Esophagus muscularis mucosa (tissue), 4 donors: ENCODE results near the gene CEACAM20. TPM values are rescaled to one million over a fixed set of nuclear protein-coding genes. Genes with fewer than 3 reads are reported as not detected.

Experiments used
- DNase-seq: peaks from one replicate; pipeline ENCODE4 v3.0.0-alpha.2; 2017; ENCODE audit errors: extremely low spot score
- H3K27ac ChIP-seq, 4 donors: fragments of 200-600 bp; sonication (generic); replicated peaks in 1 of 4; 1 replicate in 3 of 4; 2 replicates in 1 of 4; pipeline ENCODE4 v1.5.1; 2016 to 2019; ENCODE audit warnings: mild to moderate bottlenecking in 1 of 4
- H3K27me3 ChIP-seq, 4 donors: fragments of 200-600 bp; sonication (generic); one replicate each; pipeline versions ENCODE4 v1.5.1 to v1.6.0; 2016 to 2019
- H3K36me3 ChIP-seq, 4 donors: fragments of 200-600 bp; sonication (generic); one replicate each; pipeline ENCODE4 v1.5.1; 2016 to 2019
- H3K4me1 ChIP-seq, 4 donors: fragments of 200-600 bp; sonication (generic); one replicate each; pipeline ENCODE4 v1.5.1; 2016 to 2019
- H3K4me3 ChIP-seq, 4 donors: fragments of 200-600 bp; sonication (generic); 1 replicate in 2 of 4; 2 replicates in 2 of 4; pipeline ENCODE4 v1.5.1; 2016 to 2019; ENCODE audit warnings: mild to moderate bottlenecking in 4 of 4, moderate library complexity in 1 of 4
- H3K9me3 ChIP-seq, 4 donors: fragments of 200-600 bp; sonication (generic); 1 replicate in 3 of 4; 2 replicates in 1 of 4; pipeline ENCODE4 v1.5.1; 2016 to 2019
- CTCF ChIP-seq, 3 experiments: fragments of 200-600 bp in 2 of 3; fragments of 450-650 bp in 1 of 3; sonication (generic) in 2 of 3; IDR thresholded peaks; one replicate each; pipeline ENCODE4 v1.5.1; 2017 to 2019; ENCODE audit warnings: antibody characterized with exemption in 3 of 3, mild to moderate bottlenecking in 2 of 3, moderate library complexity in 1 of 3
- EP300 ChIP-seq: sonication (generic); formaldehyde crosslinking; IDR thresholded peaks from one replicate; pipeline ENCODE4 v1.6.1; 2017; ENCODE audit warnings: antibody characterized with exemption
- POLR2A ChIP-seq: fragments of 450-650 bp; IDR thresholded peaks from one replicate; pipeline ENCODE4 v1.6.1; 2017; ENCODE audit warnings: antibody characterized with exemption, moderate library complexity, mild to moderate bottlenecking, low read depth
- POLR2AphosphoS5 ChIP-seq, 2 donors: sonication (generic); formaldehyde crosslinking; IDR thresholded peaks; one replicate each; pipeline ENCODE4 v1.6.1; 2017; ENCODE audit warnings: antibody characterized with exemption in 2 of 2
- WGBS: methylation state at CpG from one replicate; pipeline ENCODE4 v1.1.5; 2018; 5-methylcytosine and 5-hydroxymethylcytosine counted together
- intact Hi-C: fragments of 100-400 bp; cut with DNase I; formaldehyde crosslinking; loops from one replicate; pipeline ENCODE4 v1.15.1; 2023
- total RNA-seq, 4 donors: library from RNA; depleted of rRNA; stranded (reverse); fragments of >200 nt; gene quantifications; one replicate each; pipeline versions ENCODE4 v1.1.0 to v1.2.1, GENCODE V29; 2016

Gene CEACAM20
- total RNA-seq, 4 donors from 2014 or later: not detected

- H3K27ac ChIP-seq: no peak overlapping the region
- no peaks in the 10 kb centered on the region for H3K4me1 ChIP-seq
- no peaks in the 10 kb centered on the region for H3K36me3 ChIP-seq
- no peaks in the 10 kb centered on the region for H3K9me3 ChIP-seq
- WGBS: 84% methylated on average over 3 of the region's 3 CpGs
- intact Hi-C loops: no loop called here
- H3K4me3 ChIP-seq: no peak overlapping the region
- TF ChIP-seq CTCF (IDR thresholded peaks at IDR 0.05) (no peak), POLR2AphosphoS5 (IDR thresholded peaks at IDR 0.05) (no peak), POLR2A (no peak), EP300 (no peak)
- DNase-seq: no peak
- H3K27me3 ChIP-seq: peaks cover 0 to 15% (median 2%) of the 10 kb centered on the region in 4 donors
Measured at GRCh38 chr19:44549507-44549906, 20.0 kb upstream of the CEACAM20 start.

- 48% methylated on average over 3 of the region's 4 CpGs for WGBS
- Histone ChIP-seq H3K27me3 (peaks cover 0 to 18% (median 2%) of the 10 kb centered on the region in 4 donors), H3K9me3 (no peaks in the 10 kb centered on the region), H3K4me3 (no peak overlapping the region), H3K27ac (no peak overlapping the region), H3K4me1 (no peaks in the 10 kb centered on the region), H3K36me3 (no peaks in the 10 kb centered on the region)
- no peak for TF ChIP-seq POLR2AphosphoS5 (IDR thresholded peaks at IDR 0.05)
- no peak for TF ChIP-seq POLR2A
- TF ChIP-seq CTCF (IDR thresholded peaks at IDR 0.05): no peak
- no peak for TF ChIP-seq EP300
- intact Hi-C loops: no loop called here
- no peak for DNase-seq
Measured at GRCh38 chr19:44548736-44549135, 19.3 kb upstream of the CEACAM20 start.

GRCh38 chr19:44544031-44544430 is 14.6 kb upstream of the CEACAM20 start:
- H3K9me3 ChIP-seq: no peaks in the 10 kb centered on the region
- DNase-seq: no peak
- WGBS: 59% methylated on average over 2 of the region's 2 CpGs
- peaks cover 0 to 40% (median 2%) of the 10 kb centered on the region in 4 donors for H3K27me3 ChIP-seq
- H3K4me1 ChIP-seq: no peaks in the 10 kb centered on the region
- no peak overlapping the region for H3K27ac ChIP-seq
- TF ChIP-seq EP300 (no peak), POLR2A (no peak), CTCF (IDR thresholded peaks at IDR 0.05) (no peak), POLR2AphosphoS5 (IDR thresholded peaks at IDR 0.05) (no peak)
- H3K36me3 ChIP-seq: no peaks in the 10 kb centered on the region
- intact Hi-C loops: no loop called here
- H3K4me3 ChIP-seq: no peak overlapping the region

GRCh38 chr19:44542671-44543070 is 13.2 kb upstream of the CEACAM20 start:
- no peak for DNase-seq
- no peak for TF ChIP-seq POLR2A
- Histone ChIP-seq H3K9me3 (no peaks in the 10 kb centered on the region), H3K4me1 (no peaks in the 10 kb centered on the region), H3K4me3 (no peak overlapping the region), H3K27ac (no peak overlapping the region), H3K27me3 (peaks cover 0 to 39% (median 2%) of the 10 kb centered on the region in 4 donors), H3K36me3 (no peaks in the 10 kb centered on the region)
- 0% methylated on average over 1 of the region's 1 CpG for WGBS
- intact Hi-C loops: no loop called here

GRCh38 chr19:44540736-44541135 is 11.3 kb upstream of the CEACAM20 start:
- TF ChIP-seq EP300 (no peak), CTCF (IDR thresholded peaks at IDR 0.05) (no peak), POLR2A (no peak), POLR2AphosphoS5 (IDR thresholded peaks at IDR 0.05) (no peak)
- H3K27ac ChIP-seq: no peak overlapping the region
- H3K36me3 ChIP-seq: no peaks in the 10 kb centered on the region
- WGBS: 86% methylated on average over 6 of the region's 8 CpGs
- H3K27me3 ChIP-seq: peaks cover 0 to 42% (median 0%) of the 10 kb centered on the region in 4 donors
- intact Hi-C loops: no loop called here
- no peaks in the 10 kb centered on the region for H3K4me1 ChIP-seq
- no peaks in the 10 kb centered on the region for H3K9me3 ChIP-seq
- H3K4me3 ChIP-seq: no peak overlapping the region
- DNase-seq: no peak
